DND-41 (cell line): ENCODE results near the gene SERINC5.

Experiments
- ATAC-seq: fragments of 200-7000 bp; cut with Tn5 transposase; 3 replicates; pipeline ENCODE4 v1.9.1; 2021; ENCODE audit warnings: low read depth; ENCODE audit not compliant: insufficient read depth
- DNase-seq: peaks from one replicate; pipeline ENCODE4 v3.0.0-alpha.2; 2020
- H2AFZ ChIP-seq: 2 replicates; pipeline ENCODE4 v1.6.0; 2012; ENCODE audit warnings: low read depth, low read length
- H3K27ac ChIP-seq: 2 replicates; pipeline ENCODE4 v1.5.1; 2012; ENCODE audit warnings: low read length, inconsistent platforms
- H3K27me3 ChIP-seq: fragments of 200-600 bp; sonication (generic); 2 replicates; pipeline ENCODE4 v1.6.0; 2012; ENCODE audit warnings: low read length, mild to moderate bottlenecking, inconsistent platforms; ENCODE audit not compliant: insufficient read depth, poor library complexity
- H3K36me3 ChIP-seq: 2 replicates; pipeline ENCODE4 v1.5.1; 2012; ENCODE audit warnings: low read length, inconsistent platforms; ENCODE audit not compliant: insufficient read depth
- H3K4me1 ChIP-seq: 2 replicates; pipeline ENCODE4 v1.5.1; 2012; ENCODE audit warnings: mild to moderate bottlenecking, low read length; ENCODE audit not compliant: insufficient read depth
- H3K4me2 ChIP-seq: 2 replicates; pipeline ENCODE4 v1.6.0; 2012; ENCODE audit warnings: mild to moderate bottlenecking, moderate library complexity, low read length, inconsistent platforms; ENCODE audit not compliant: insufficient read depth
- H3K4me3 ChIP-seq, 2 experiments: fragments of 200-600 bp in 1 of 2; shearing (Covaris generic) in 1 of 2; 2 replicates each; pipeline ENCODE4 v1.5.1; 2012 to 2016; ENCODE audit warnings: inconsistent platforms in 2 of 2, low read length in 2 of 2, mild to moderate bottlenecking in 2 of 2, low read depth in 1 of 2, moderate library complexity in 1 of 2
- H3K79me2 ChIP-seq: 2 replicates; pipeline ENCODE4 v1.6.0; 2012; ENCODE audit warnings: low read length, inconsistent platforms; ENCODE audit not compliant: insufficient read depth
- H3K9ac ChIP-seq: 2 replicates; pipeline ENCODE4 v1.6.0; 2012; ENCODE audit warnings: low read depth, mild to moderate bottlenecking, inconsistent platforms, low read length, moderate library complexity
- H3K9me3 ChIP-seq: 2 replicates; pipeline ENCODE4 v1.5.1; 2012; ENCODE audit warnings: low read length, moderate library complexity, mild to moderate bottlenecking, inconsistent platforms; ENCODE audit not compliant: insufficient read depth, severe bottlenecking
- H4K20me1 ChIP-seq: 2 replicates; pipeline ENCODE4 v1.6.0; 2012; ENCODE audit warnings: low read length; ENCODE audit not compliant: insufficient read depth
- CTCF ChIP-seq: IDR thresholded peaks from 2 replicates; pipeline ENCODE4 v1.5.1; 2012; ENCODE audit warnings: borderline replicate concordance, low read length, moderate library complexity, mild to moderate bottlenecking; ENCODE audit not compliant: poor library complexity, severe bottlenecking; ENCODE audit errors: extremely low read depth
- EZH2 ChIP-seq: IDR thresholded peaks from 3 replicates; pipeline ENCODE4 v1.6.1; 2012; ENCODE audit warnings: borderline replicate concordance, low read depth, mild to moderate bottlenecking, moderate library complexity, low read length, inconsistent platforms; ENCODE audit not compliant: severe bottlenecking

The SERINC5 gene

GRCh38 chr5:80251636-80252035 is 4.2 kb downstream of the SERINC5 start:
- peaks cover 53% of the 10 kb centered on the region for H4K20me1 ChIP-seq
- DNase-seq, result no peak
- TF ChIP-seq CTCF (no peak), EZH2 (no peak)
- H3K27ac ChIP-seq, result no peak overlapping the region
- H2AFZ ChIP-seq, result no peak overlapping the region
- no peaks in the 10 kb centered on the region for H3K9me3 ChIP-seq
- H3K36me3 ChIP-seq, result peaks cover 6% of the 10 kb centered on the region; the same call in 1 of the 2 replicates
- ATAC-seq, result no peak
- peaks cover 48% of the 10 kb centered on the region for H3K4me1 ChIP-seq
- H3K4me2 ChIP-seq, result 0 out of 2 replicates have a peak overlapping the region, but pooled peaks have one; percentile 2
- no peak overlapping the region for H3K4me3 ChIP-seq
- no peaks in the 10 kb centered on the region for H3K27me3 ChIP-seq
- H3K9ac ChIP-seq, result no peak overlapping the region
- peaks cover 95% of the 10 kb centered on the region for H3K79me2 ChIP-seq

GRCh38 chr5:80250801-80251200 is 5.0 kb downstream of the SERINC5 start:
- peaks cover 53% of the 10 kb centered on the region for H4K20me1 ChIP-seq
- H3K4me3 ChIP-seq, result no peak overlapping the region
- no peaks in the 10 kb centered on the region for H3K9me3 ChIP-seq
- H3K4me2 ChIP-seq, result no peak overlapping the region
- no peak for ATAC-seq
- no peak overlapping the region for H3K27ac ChIP-seq
- no peaks in the 10 kb centered on the region for H3K27me3 ChIP-seq
- peaks cover 56% of the 10 kb centered on the region for H3K4me1 ChIP-seq
- H2AFZ ChIP-seq, result no peak overlapping the region
- H3K9ac ChIP-seq, result no peak overlapping the region
- DNase-seq, result no peak
- TF ChIP-seq EZH2 (no peak), CTCF (no peak)
- peaks cover 98% of the 10 kb centered on the region for H3K79me2 ChIP-seq
- peaks cover 6% of the 10 kb centered on the region; the same call in 1 of the 2 replicates for H3K36me3 ChIP-seq

GRCh38 chr5:80249901-80250300 is 5.9 kb downstream of the SERINC5 start:
- Histone ChIP-seq H3K27ac (no peak overlapping the region), H3K4me2 (no peak overlapping the region), H4K20me1 (peaks cover 52% of the 10 kb centered on the region), H3K9me3 (peaks cover 1% of the 10 kb centered on the region), H3K4me3 (no peak overlapping the region), H3K79me2 (peaks cover 98% of the 10 kb centered on the region), H3K27me3 (no peaks in the 10 kb centered on the region), H2AFZ (no peak overlapping the region), H3K4me1 (peaks cover 56% of the 10 kb centered on the region), H3K36me3 (peaks cover 11% of the 10 kb centered on the region; the same call in 1 of the 2 replicates), H3K9ac (no peak overlapping the region)
- DNase-seq, result no peak
- no peak for TF ChIP-seq CTCF
- TF ChIP-seq EZH2, result no peak
- no peak for ATAC-seq

- 0 out of 2 replicates have a peak overlapping the region, but pooled peaks have one; percentile 0 for H3K4me2 ChIP-seq
- H3K4me1 ChIP-seq, result peaks cover 41% of the 10 kb centered on the region
Measured at GRCh38 chr5:80248378-80248777, 7.5 kb downstream of the SERINC5 start.

More at GRCh38 chr5:80248378-80248777, 7.5 kb downstream of the SERINC5 start:
- H3K4me3 ChIP-seq, result no peak overlapping the region
- no peak overlapping the region for H3K9ac ChIP-seq
- no peak for TF ChIP-seq CTCF
- no peak for TF ChIP-seq EZH2
- peaks cover 8% of the 10 kb centered on the region for H3K9me3 ChIP-seq
- peaks cover 98% of the 10 kb centered on the region for H3K79me2 ChIP-seq
- H3K36me3 ChIP-seq, result peaks cover 17% of the 10 kb centered on the region
- ATAC-seq (no peak), DNase-seq (no peak)
- H2AFZ ChIP-seq, result no peak overlapping the region
- H3K27me3 ChIP-seq, result no peaks in the 10 kb centered on the region
- H4K20me1 ChIP-seq, result peaks cover 37% of the 10 kb centered on the region
- H3K27ac ChIP-seq, result no peak overlapping the region; the same call in 1 of the 2 replicates
